Astrocyte of the cerebellum (primary cell): ENCODE results near the gene DSCAM.

Experiments used
- DNase-seq: peaks from one replicate; pipeline ENCODE4 v3.0.0-alpha.2; 2011; ENCODE audit warnings: low read depth
- H3K4me3 ChIP-seq: 2 replicates; pipeline ENCODE4 v1.5.1; 2011; ENCODE audit warnings: mild to moderate bottlenecking, low read depth, low read length, moderate library complexity
- in situ Hi-C: cut with HindIII; loops from 2 replicates; pipeline ENCODE4 v1.10.0; 2017; ENCODE audit warnings: low sequenced_read_pairs
- TF ChIP-seq, protein P1 (sequence below): IDR thresholded peaks from 2 replicates; pipeline ENCODE4 v1.5.1; 2012; ENCODE audit warnings: low read length, low read depth, moderate library complexity, mild to moderate bottlenecking; ENCODE audit errors: missing control alignments

DSCAM gene

DNA sequence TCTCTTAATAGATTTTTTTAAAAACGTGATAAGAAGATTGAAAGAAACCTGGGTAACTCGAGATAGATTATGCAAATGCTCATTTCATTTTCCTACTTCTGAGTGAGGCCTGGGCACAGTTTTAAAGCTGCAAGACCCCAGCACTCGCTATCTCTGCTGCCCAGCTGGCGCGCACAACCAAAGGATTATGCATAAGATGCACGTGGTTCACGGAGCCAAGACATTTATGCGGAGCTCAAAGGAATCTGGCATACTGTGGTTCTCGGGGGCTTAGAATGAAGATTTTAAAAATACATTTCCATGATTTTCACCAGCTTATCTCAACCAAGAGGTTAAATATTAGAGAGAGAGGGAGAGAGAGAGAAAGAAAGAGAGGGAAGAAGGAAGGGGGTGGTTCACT lies 210.9 kb downstream of the DSCAM start:
- in situ Hi-C loops, result no loop called here
- DNase-seq, result no peak
- TF ChIP-seq, protein P1, sequence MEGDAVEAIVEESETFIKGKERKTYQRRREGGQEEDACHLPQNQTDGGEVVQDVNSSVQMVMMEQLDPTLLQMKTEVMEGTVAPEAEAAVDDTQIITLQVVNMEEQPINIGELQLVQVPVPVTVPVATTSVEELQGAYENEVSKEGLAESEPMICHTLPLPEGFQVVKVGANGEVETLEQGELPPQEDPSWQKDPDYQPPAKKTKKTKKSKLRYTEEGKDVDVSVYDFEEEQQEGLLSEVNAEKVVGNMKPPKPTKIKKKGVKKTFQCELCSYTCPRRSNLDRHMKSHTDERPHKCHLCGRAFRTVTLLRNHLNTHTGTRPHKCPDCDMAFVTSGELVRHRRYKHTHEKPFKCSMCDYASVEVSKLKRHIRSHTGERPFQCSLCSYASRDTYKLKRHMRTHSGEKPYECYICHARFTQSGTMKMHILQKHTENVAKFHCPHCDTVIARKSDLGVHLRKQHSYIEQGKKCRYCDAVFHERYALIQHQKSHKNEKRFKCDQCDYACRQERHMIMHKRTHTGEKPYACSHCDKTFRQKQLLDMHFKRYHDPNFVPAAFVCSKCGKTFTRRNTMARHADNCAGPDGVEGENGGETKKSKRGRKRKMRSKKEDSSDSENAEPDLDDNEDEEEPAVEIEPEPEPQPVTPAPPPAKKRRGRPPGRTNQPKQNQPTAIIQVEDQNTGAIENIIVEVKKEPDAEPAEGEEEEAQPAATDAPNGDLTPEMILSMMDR, result no peak
- H3K4me3 ChIP-seq, result no peak overlapping the region

DNA sequence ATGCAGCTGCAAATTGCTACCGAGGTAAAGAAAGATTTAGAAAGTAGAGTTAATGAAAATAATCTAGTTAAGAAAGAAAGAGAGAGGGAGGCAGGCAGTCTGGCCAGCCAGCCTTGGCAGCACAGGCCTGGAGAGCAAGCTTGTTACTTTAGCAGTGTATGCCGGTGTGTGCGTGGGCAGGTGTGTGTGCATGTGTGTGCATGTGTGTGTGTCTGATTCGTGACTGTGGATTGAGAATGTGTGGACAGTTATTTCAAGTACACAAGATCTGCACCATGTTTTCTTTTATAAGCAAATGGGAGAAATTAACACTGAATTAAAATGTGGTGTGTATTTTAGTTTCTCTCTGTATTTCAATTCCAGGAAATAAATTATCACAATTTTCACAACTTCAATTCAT lies 211.6 kb downstream of the DSCAM start:
- TF ChIP-seq, protein P1, result no peak
- no peak for DNase-seq
- in situ Hi-C loops, result no loop called here
- H3K4me3 ChIP-seq, result no peak overlapping the region

DNA sequence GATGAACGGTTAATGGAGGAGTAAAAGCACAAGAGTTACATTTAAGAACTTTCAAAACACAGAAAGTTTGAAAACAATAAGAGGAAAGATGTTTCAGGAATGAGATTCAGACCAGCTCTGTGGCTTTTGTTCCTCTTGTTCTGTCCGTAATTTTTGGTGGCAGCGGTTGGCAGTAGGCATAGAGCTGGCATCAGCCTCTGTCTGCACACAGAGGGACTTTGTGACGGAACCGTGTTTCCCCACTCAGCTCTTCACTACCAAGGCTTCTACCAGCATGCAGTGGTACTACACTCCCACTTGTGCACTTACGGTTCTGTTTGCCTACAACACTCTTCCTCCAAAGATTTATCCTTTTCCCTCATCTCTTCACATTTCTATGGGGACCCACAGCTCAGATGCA lies 212.8 kb downstream of the DSCAM start:
- in situ Hi-C loops, result no loop called here
- DNase-seq, result no peak
- TF ChIP-seq, protein P1, result no peak

DNA sequence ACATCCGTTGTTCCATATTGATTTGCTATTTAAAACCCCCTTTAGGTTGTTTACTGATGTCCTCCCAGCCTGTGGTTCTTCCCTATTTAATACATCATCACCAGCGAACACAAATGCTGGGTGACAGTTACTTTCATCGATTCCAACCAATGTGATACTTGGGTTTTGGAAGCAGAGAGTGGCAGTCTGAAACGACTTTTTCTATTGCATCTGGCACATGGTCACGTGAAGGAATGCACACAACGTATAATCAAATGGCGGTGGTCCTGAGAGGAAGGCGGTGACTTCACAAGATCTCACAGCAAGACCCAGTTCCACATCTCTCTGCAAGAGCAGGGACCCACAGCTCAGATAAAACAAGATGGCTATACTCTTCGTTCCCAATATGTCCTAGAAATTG lies 213.9 kb downstream of the DSCAM start:
- no peak for DNase-seq
- in situ Hi-C loops, result no loop called here
- no peak overlapping the region for H3K4me3 ChIP-seq
- TF ChIP-seq, protein P1, result no peak

More for the DNA sequence above, 212.8 kb downstream of the DSCAM start:
- no peak overlapping the region for H3K4me3 ChIP-seq

DNA sequence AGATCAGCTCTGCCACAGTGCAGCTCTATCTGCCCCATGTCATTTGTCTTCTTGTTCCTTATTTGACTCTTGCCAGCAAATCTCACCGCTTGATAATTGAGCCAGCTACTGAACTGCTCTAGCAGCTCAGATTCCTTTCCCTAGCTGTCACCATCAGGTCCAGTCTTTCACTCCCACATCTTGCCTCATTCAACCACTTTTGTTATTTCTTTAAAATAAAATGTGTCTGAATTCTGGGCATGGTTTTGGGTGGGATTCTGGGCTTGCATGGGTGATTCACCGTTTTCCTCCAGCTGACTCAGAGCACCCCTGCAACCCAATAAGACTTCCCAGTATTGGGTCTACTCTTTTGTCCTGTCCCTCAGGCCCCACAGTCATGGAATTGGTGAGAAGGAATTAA lies 215.7 kb downstream of the DSCAM start:
- no peak overlapping the region for H3K4me3 ChIP-seq
- DNase-seq, result peak; percentile 26
- in situ Hi-C loops, result no loop called here
- TF ChIP-seq, protein P1, result no peak

DNA sequence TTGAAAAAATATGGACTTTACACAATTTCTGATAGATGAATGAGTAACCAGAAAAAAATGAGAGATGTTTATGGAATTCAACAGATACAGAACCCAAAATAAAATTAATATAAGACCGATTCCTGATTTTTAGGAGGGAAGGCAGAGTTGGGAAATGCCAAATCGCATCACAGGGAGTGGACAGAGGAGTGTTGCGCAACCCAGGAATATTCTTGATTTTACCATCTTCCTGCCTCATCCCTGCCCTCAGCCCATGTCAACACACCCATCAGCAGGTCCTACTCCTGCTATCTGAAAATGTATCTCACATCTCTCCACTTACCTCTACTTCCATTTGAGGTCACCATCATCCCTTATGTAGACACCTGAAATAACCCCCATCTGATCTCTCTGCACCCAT lies 221.0 kb downstream of the DSCAM start:
- DNase-seq, result no peak
- H3K4me3 ChIP-seq, result no peak overlapping the region
- TF ChIP-seq, protein P1, result no peak
- in situ Hi-C loops, result no loop called here

DNA sequence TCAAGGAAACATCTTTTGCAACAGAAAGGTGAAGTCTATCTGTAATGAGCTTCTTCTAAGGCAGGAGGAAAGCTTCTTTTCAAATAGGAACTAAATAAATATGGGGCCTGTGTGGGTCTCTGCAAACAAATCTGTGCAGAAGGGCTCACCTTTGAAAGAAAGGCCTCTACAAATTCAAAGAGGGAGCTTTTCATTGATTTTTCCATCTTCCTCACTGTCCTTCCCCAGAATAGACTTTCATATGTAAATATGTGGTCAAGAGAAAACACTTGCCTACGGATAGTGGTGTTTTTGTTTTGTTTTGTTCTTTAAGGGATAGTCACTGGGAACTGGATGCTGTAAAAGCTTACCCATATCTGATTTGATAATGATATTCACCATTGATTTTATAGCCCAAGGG lies 223.4 kb downstream of the DSCAM start:
- no peak for DNase-seq
- TF ChIP-seq, protein P1, result no peak
- H3K4me3 ChIP-seq, result no peak overlapping the region
- in situ Hi-C loops, result no loop called here
